ENCODE measurements around the gene GRAMD2B.

DNA sequence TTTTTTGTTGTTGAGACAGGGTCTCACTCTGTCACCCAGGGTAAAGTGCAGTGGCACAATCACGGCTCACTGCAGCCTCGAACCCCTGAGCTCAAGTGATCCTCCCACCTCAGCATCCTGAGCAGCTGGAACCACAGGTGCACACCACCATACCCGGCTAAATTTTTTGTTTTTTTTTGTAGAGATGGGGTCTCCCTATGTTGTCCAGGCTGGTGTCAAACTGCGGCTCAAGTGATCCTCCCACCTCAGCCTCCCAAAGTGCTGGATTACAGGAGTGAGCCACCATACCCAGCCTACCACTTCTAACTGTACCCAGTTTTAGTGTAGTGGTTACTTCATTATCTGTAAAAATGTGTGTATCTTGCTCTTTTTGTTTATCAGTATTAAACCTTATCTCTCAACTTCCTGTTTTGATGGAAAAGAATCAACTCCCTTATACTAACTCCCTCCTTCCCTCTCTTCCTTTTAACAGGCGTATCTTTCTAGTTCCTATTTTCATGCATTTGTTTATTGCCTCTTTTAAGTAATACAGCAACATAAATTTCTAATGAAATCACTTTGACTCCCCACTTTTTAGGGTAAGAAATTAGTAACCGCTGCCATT, 33.1 kb downstream of the GRAMD2B start:
- no peak for TF ChIP-seq POLR2A (IDR thresholded peaks at IDR 0.05)
- TF ChIP-seq, protein P1, sequence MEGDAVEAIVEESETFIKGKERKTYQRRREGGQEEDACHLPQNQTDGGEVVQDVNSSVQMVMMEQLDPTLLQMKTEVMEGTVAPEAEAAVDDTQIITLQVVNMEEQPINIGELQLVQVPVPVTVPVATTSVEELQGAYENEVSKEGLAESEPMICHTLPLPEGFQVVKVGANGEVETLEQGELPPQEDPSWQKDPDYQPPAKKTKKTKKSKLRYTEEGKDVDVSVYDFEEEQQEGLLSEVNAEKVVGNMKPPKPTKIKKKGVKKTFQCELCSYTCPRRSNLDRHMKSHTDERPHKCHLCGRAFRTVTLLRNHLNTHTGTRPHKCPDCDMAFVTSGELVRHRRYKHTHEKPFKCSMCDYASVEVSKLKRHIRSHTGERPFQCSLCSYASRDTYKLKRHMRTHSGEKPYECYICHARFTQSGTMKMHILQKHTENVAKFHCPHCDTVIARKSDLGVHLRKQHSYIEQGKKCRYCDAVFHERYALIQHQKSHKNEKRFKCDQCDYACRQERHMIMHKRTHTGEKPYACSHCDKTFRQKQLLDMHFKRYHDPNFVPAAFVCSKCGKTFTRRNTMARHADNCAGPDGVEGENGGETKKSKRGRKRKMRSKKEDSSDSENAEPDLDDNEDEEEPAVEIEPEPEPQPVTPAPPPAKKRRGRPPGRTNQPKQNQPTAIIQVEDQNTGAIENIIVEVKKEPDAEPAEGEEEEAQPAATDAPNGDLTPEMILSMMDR (IDR thresholded peaks at IDR 0.05), result no peak
